ENCODE results near the gene PRUNE2.

DNA sequence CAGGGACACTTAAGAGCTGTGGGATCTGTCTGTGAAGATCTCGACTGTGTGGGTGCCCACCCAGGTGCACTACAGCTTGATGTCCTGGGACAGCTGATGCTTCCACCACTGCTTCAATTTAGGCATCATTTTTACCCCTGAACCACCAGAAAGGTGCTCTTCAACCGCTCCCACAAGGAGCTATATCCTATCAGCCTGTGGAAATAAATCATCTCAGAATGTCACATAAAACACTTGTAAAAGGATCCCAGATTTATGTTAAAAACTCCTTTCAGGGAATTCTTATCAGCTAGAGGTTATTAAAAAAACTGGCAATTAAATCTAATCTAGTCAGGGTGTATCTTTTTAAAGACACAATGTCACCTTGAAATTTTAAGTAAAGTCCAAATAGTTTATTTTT is 224.4 kb downstream of the PRUNE2 start:
- TF ChIP-seq ZNF124 (CRISPR knock-in tag; IDR thresholded peaks at IDR 0.05) (no peak), RCOR1 (IDR thresholded peaks at IDR 0.05; ENCODE audit: borderline replicate concordance in 1 of 2, low read depth in 2 of 2, low read length in 2 of 2) (no peak), NCOR1 (IDR thresholded peaks at IDR 0.05) (no peak), ATF3 (IDR thresholded peaks at IDR 0.05) (no peak), ATF3 (CRISPR knock-in tag; conservative IDR thresholded peaks at IDR 0.05) (no peak), NR2C2 (CRISPR knock-in tag; IDR thresholded peaks at IDR 0.05) (no peak), NR2C2 (tag; IDR thresholded peaks at IDR 0.05) (no peak), POLR2A (conservative IDR thresholded peaks at IDR 0.05) (no peak), MAFF (IDR thresholded peaks at IDR 0.05; ENCODE audit: low read length) (no peak), CHD4 (IDR thresholded peaks at IDR 0.05; ENCODE audit: insufficient read depth, insufficient replicate concordance, low read depth, low read length, poor library complexity, severe bottlenecking) (no peak), ZFX (CRISPR knock-in tag; IDR thresholded peaks at IDR 0.05) (no peak), PATZ1 (CRISPR knock-in tag; IDR thresholded peaks at IDR 0.05; ENCODE audit: borderline replicate concordance) (no peak), CHD1 (IDR thresholded peaks at IDR 0.05; ENCODE audit: low read length) (no peak), MAFK (IDR thresholded peaks at IDR 0.05; ENCODE audit: low read length) (no peak), FOXJ3 (CRISPR knock-in tag; IDR thresholded peaks at IDR 0.05) (no peak)
- TF ChIP-seq, protein P1, sequence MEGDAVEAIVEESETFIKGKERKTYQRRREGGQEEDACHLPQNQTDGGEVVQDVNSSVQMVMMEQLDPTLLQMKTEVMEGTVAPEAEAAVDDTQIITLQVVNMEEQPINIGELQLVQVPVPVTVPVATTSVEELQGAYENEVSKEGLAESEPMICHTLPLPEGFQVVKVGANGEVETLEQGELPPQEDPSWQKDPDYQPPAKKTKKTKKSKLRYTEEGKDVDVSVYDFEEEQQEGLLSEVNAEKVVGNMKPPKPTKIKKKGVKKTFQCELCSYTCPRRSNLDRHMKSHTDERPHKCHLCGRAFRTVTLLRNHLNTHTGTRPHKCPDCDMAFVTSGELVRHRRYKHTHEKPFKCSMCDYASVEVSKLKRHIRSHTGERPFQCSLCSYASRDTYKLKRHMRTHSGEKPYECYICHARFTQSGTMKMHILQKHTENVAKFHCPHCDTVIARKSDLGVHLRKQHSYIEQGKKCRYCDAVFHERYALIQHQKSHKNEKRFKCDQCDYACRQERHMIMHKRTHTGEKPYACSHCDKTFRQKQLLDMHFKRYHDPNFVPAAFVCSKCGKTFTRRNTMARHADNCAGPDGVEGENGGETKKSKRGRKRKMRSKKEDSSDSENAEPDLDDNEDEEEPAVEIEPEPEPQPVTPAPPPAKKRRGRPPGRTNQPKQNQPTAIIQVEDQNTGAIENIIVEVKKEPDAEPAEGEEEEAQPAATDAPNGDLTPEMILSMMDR (IDR thresholded peaks at IDR 0.05 in 2 of 3, conservative IDR thresholded peaks at IDR 0.05 in 1 of 3; ENCODE audit: insufficient read depth in 2 of 3, low read depth in 1 of 3, low read length in 3 of 3) = no peak

Data from K562 (cell line).